Fibroblast of lung (primary cell): ENCODE results near the gene KIZ. TPM values are rescaled to one million over a fixed set of nuclear protein-coding genes. Genes with fewer than 3 reads are reported as not detected.

Source experiments
- DNase-seq, 2 donors: peaks; one replicate each; pipeline versions ENCODE4 v3.0.0 to v3.0.0-alpha.2; 2010; ENCODE audit warnings: low read depth in 2 of 2
- H2AFZ ChIP-seq: 2 replicates; pipeline ENCODE4 v1.5.1; 2012; ENCODE audit warnings: low read length, control low read depth, inconsistent platforms
- H3K27ac ChIP-seq: 2 replicates; pipeline ENCODE4 v1.5.1; 2011; ENCODE audit warnings: low read length, control low read depth; ENCODE audit not compliant: insufficient read depth
- H3K27me3 ChIP-seq: 2 replicates; pipeline ENCODE4 v1.5.1; 2011; ENCODE audit warnings: mild to moderate bottlenecking, low read length; ENCODE audit not compliant: control insufficient read depth, insufficient read depth
- H3K36me3 ChIP-seq: 2 replicates; pipeline ENCODE4 v1.5.1; 2011; ENCODE audit warnings: low read length; ENCODE audit not compliant: control insufficient read depth, insufficient read depth
- H3K4me1 ChIP-seq: 2 replicates; pipeline ENCODE4 v1.5.1; 2011; ENCODE audit warnings: low read length; ENCODE audit not compliant: control insufficient read depth, insufficient read depth; ENCODE audit errors: extremely low read depth
- H3K4me2 ChIP-seq: 2 replicates; pipeline ENCODE4 v1.5.1; 2011; ENCODE audit warnings: low read length, control low read depth; ENCODE audit not compliant: insufficient read depth; ENCODE audit errors: extremely low read depth
- H3K4me3 ChIP-seq, 4 experiments: fragments of 200-600 bp in 1 of 4; sonication (generic) in 1 of 4; replicated peaks in 1 of 4; 2 replicates each; pipeline ENCODE4 v1.5.1; 2011 to 2016; ENCODE audit warnings: low read length in 4 of 4, low read depth in 3 of 4, mild to moderate bottlenecking in 3 of 4, control low read depth in 2 of 4, inconsistent platforms in 1 of 4, mixed read lengths in 1 of 4; ENCODE audit not compliant: insufficient read depth in 1 of 4; ENCODE audit errors: control extremely low read depth in 1 of 4
- H3K79me2 ChIP-seq: 2 replicates; pipeline ENCODE4 v1.5.1; 2012; ENCODE audit warnings: mild to moderate bottlenecking, low read length, inconsistent platforms; ENCODE audit not compliant: control insufficient read depth, insufficient read depth
- H3K9ac ChIP-seq: 2 replicates; pipeline ENCODE4 v1.5.1; 2011; ENCODE audit warnings: mild to moderate bottlenecking, low read length, control low read depth; ENCODE audit not compliant: insufficient read depth
- H3K9me3 ChIP-seq: 2 replicates; pipeline ENCODE4 v1.5.1; 2012; ENCODE audit warnings: low read depth, low read length; ENCODE audit not compliant: control insufficient read depth, insufficient read depth
- H4K20me1 ChIP-seq: 2 replicates; pipeline ENCODE4 v1.5.1; 2011; ENCODE audit warnings: low read length; ENCODE audit not compliant: control insufficient read depth, insufficient read depth; ENCODE audit errors: extremely low read depth
- CTCF ChIP-seq, 2 donors: IDR thresholded peaks in 1 of 2; conservative IDR thresholded peaks in 1 of 2; 1 replicate in 1 of 2; 2 replicates in 1 of 2; pipeline ENCODE4 v1.5.1; 2011 to 2012; ENCODE audit warnings: low read length in 2 of 2, control low read depth in 1 of 2, inconsistent platforms in 1 of 2, low read depth in 1 of 2, mild to moderate bottlenecking in 1 of 2
- EZH2 ChIP-seq: IDR thresholded peaks from 2 replicates; pipeline ENCODE4 v1.5.1; 2012; ENCODE audit warnings: low read length, control low read depth, mild to moderate bottlenecking; ENCODE audit errors: missing control alignments
- polyA plus RNA-seq, 2 donors: library from polyadenylated mRNA; depleted of rRNA in 1 of 2; stranded (reverse) in 1 of 2; unstranded in 1 of 2; fragments of >200 nt; gene quantifications; 2 replicates each; pipeline ENCODE4 v1.2.1, GENCODE V29; 2011 to 2012; ENCODE audit warnings: missing spikeins in 1 of 2
- total RNA-seq: library from RNA; depleted of rRNA; stranded (reverse); fragments of >200 nt; gene quantifications from 2 replicates; pipeline ENCODE4 v1.2.1, GENCODE V29; 2014

The KIZ gene
- total and polyA plus RNA-seq, 2 donors (not counting 1 experiment from before 2014, with no cell fraction given) = 11.5 to 23.5 TPM

GRCh38 chr20:21139881-21140566 is 14.1 kb downstream of the KIZ start:
- no peak overlapping the region for H3K27ac ChIP-seq
- H3K4me1 ChIP-seq = no peaks in the 10 kb centered on the region
- H3K4me3 ChIP-seq = no peak overlapping the region
- H3K79me2 ChIP-seq = no peaks in the 10 kb centered on the region
- no peaks in the 10 kb centered on the region for H3K27me3 ChIP-seq
- H4K20me1 ChIP-seq = no peaks in the 10 kb centered on the region
- H3K9ac ChIP-seq = no peak overlapping the region
- H3K4me2 ChIP-seq = no peak overlapping the region
- H2AFZ ChIP-seq = no peak overlapping the region
- no peak for DNase-seq
- no peaks in the 10 kb centered on the region for H3K36me3 ChIP-seq
- H3K9me3 ChIP-seq = no peaks in the 10 kb centered on the region
- TF ChIP-seq CTCF (conservative IDR thresholded peaks at IDR 0.05 in 1 of 2, IDR thresholded peaks at IDR 0.05 in 1 of 2; ENCODE audit: low read depth in 1 of 2, low read length in 2 of 2) (no peak), EZH2 (no peak)

GRCh38 chr20:21141825-21142224 is 15.9 kb downstream of the KIZ start:
- DNase-seq = no peak
- no peak overlapping the region for H2AFZ ChIP-seq
- no peaks in the 10 kb centered on the region for H3K27me3 ChIP-seq
- H3K9ac ChIP-seq = no peak overlapping the region
- H3K27ac ChIP-seq = no peak overlapping the region
- no peaks in the 10 kb centered on the region for H3K9me3 ChIP-seq
- H3K4me1 ChIP-seq = no peaks in the 10 kb centered on the region
- no peak overlapping the region for H3K4me3 ChIP-seq
- no peaks in the 10 kb centered on the region for H3K36me3 ChIP-seq
- no peak for TF ChIP-seq CTCF (conservative IDR thresholded peaks at IDR 0.05 in 1 of 2, IDR thresholded peaks at IDR 0.05 in 1 of 2; ENCODE audit: low read depth in 1 of 2, low read length in 2 of 2)
- no peak for TF ChIP-seq EZH2
- H3K79me2 ChIP-seq = no peaks in the 10 kb centered on the region
- no peak overlapping the region for H3K4me2 ChIP-seq
- no peaks in the 10 kb centered on the region for H4K20me1 ChIP-seq

GRCh38 chr20:21143194-21143890 is 17.5 kb downstream of the KIZ start:
- no peak for DNase-seq
- Histone ChIP-seq H3K79me2 (no peaks in the 10 kb centered on the region), H3K27ac (no peak overlapping the region), H3K27me3 (no peaks in the 10 kb centered on the region), H3K9me3 (no peaks in the 10 kb centered on the region), H3K9ac (no peak overlapping the region), H2AFZ (no peak overlapping the region), H3K4me1 (no peaks in the 10 kb centered on the region), H3K36me3 (no peaks in the 10 kb centered on the region), H3K4me3 (no peak overlapping the region), H4K20me1 (no peaks in the 10 kb centered on the region), H3K4me2 (no peak overlapping the region)
- TF ChIP-seq EZH2 (no peak), CTCF (conservative IDR thresholded peaks at IDR 0.05 in 1 of 2, IDR thresholded peaks at IDR 0.05 in 1 of 2; ENCODE audit: low read depth in 1 of 2, low read length in 2 of 2) (no peak)
